HG03097 (cell line): ENCODE measurements around the gene TCIRG1.

Experiments
- ATAC-seq: cut with Tn5 transposase; IDR thresholded peaks from one replicate; pipeline ENCODE4 v1.9.1; 2021; ENCODE audit not compliant: unreplicated experiment, low FRiP score

The TCIRG1 gene

GRCh38 chr11:68049509-68050370 lies 10.9 kb downstream of the TCIRG1 start:
- no peak for ATAC-seq

- no peak for ATAC-seq
Measured at GRCh38 chr11:68050371-68050841, 11.6 kb downstream of the TCIRG1 start.

- no peak for ATAC-seq
Measured at GRCh38 chr11:68051191-68052136, 12.6 kb downstream of the TCIRG1 start.

- no peak for ATAC-seq
Measured at GRCh38 chr11:68052137-68052873, 13.5 kb downstream of the TCIRG1 start.

GRCh38 chr11:68053117-68053516 lies 14.3 kb downstream of the TCIRG1 start:
- no peak for ATAC-seq

- no peak for ATAC-seq
Measured at GRCh38 chr11:68053981-68054812, 15.4 kb downstream of the TCIRG1 start.

GRCh38 chr11:68056317-68057285 lies 17.8 kb downstream of the TCIRG1 start:
- ATAC-seq = no peak

- no peak for ATAC-seq
Measured at GRCh38 chr11:68057807-68058206, 19.0 kb downstream of the TCIRG1 start.

GRCh38 chr11:68061508-68061907 lies 22.7 kb downstream of the TCIRG1 start:
- no peak for ATAC-seq

GRCh38 chr11:68064926-68065325 lies 26.1 kb downstream of the TCIRG1 start:
- ATAC-seq = no peak

- no peak for ATAC-seq
Measured at GRCh38 chr11:68065841-68066240, 27.0 kb downstream of the TCIRG1 start.

- ATAC-seq = no peak
Measured at GRCh38 chr11:68066742-68067141, 27.9 kb downstream of the TCIRG1 start.

- no peak for ATAC-seq
Measured at GRCh38 chr11:68067991-68068390, 29.2 kb downstream of the TCIRG1 start.

GRCh38 chr11:68071281-68072048 lies 32.6 kb downstream of the TCIRG1 start:
- ATAC-seq = no peak

- no peak for ATAC-seq
Measured at GRCh38 chr11:68074584-68075352, 35.9 kb downstream of the TCIRG1 start.

- ATAC-seq = no peak
Measured at GRCh38 chr11:68076371-68077042, 37.7 kb downstream of the TCIRG1 start.
